Smooth muscle cell (in vitro differentiated cells): ENCODE measurements around the gene ZNF287. TPM values are rescaled to one million over a fixed set of nuclear protein-coding genes. Genes with fewer than 3 reads are reported as not detected.

Source experiments
- DNase-seq: peaks from one replicate; lab custom pipeline; 2025; ENCODE audit not compliant: unreplicated experiment; lab: John Stamatoyannopoulos, UW
- H2AFZ ChIP-seq: fragments of 200-600 bp; sonication (generic); 2 replicates; pipeline ENCODE4 v1.6.0; 2016; ENCODE audit warnings: antibody characterized with exemption, low read depth, mild to moderate bottlenecking
- H3F3A ChIP-seq: fragments of 200-600 bp; sonication (generic); 2 replicates; pipeline ENCODE4 v1.6.0; 2017; ENCODE audit warnings: antibody characterized with exemption, low read depth
- H3K27ac ChIP-seq: fragments of 200-600 bp; sonication (generic); 2 replicates; pipeline ENCODE4 v1.5.1; 2016; ENCODE audit warnings: low read depth, mild to moderate bottlenecking
- H3K27me3 ChIP-seq: fragments of 200-600 bp; sonication (generic); 2 replicates; pipeline ENCODE4 v1.6.1; 2016; ENCODE audit warnings: low read depth, mild to moderate bottlenecking
- H3K36me3 ChIP-seq: fragments of 200-600 bp; sonication (generic); 2 replicates; pipeline ENCODE4 v1.5.1; 2016; ENCODE audit warnings: low read depth
- H3K4me1 ChIP-seq: fragments of 200-600 bp; sonication (generic); 2 replicates; pipeline ENCODE4 v1.5.1; 2016; ENCODE audit warnings: low read depth
- H3K4me2 ChIP-seq: fragments of 200-600 bp; sonication (generic); 2 replicates; pipeline ENCODE4 v1.6.0; 2016; ENCODE audit warnings: mild to moderate bottlenecking
- H3K4me3 ChIP-seq: fragments of 200-600 bp; sonication (generic); 2 replicates; pipeline ENCODE4 v1.5.1; 2016; ENCODE audit warnings: mild to moderate bottlenecking
- H3K79me2 ChIP-seq: fragments of 200-600 bp; sonication (generic); 2 replicates; pipeline ENCODE4 v1.6.0; 2016; ENCODE audit warnings: low read depth, mild to moderate bottlenecking
- H3K9ac ChIP-seq: fragments of 200-600 bp; sonication (generic); 2 replicates; pipeline ENCODE4 v1.6.0; 2016; ENCODE audit warnings: low read depth
- H3K9me3 ChIP-seq: fragments of 200-600 bp; sonication (generic); replicated peaks from 2 replicates; pipeline ENCODE4 v1.5.1; 2016; ENCODE audit warnings: low read depth
- H4K20me1 ChIP-seq: fragments of 200-600 bp; sonication (generic); 2 replicates; pipeline ENCODE4 v1.6.0; 2016; ENCODE audit warnings: low read depth
- WGBS: methylation state at CpG from one replicate; pipeline ENCODE4 v1.1.7; 2016; ENCODE audit warnings: low lambda C conversion rate; 5-methylcytosine and 5-hydroxymethylcytosine counted together
- polyA plus RNA-seq: library from polyadenylated mRNA; unstranded; fragments of >200 nt; fragmentation: Nextera tagmentation; extraction: Ambion mirVana; gene quantifications from 2 replicates; pipeline ENCODE4 v1.2.1, GENCODE V29; 2016
- total RNA-seq: library from RNA; depleted of rRNA; stranded (reverse); fragments of >200 nt; gene quantifications from 2 replicates; pipeline ENCODE4 v1.2.3, GENCODE V29; 2014
- TF ChIP-seq, protein P1 (sequence below): fragments of 200-600 bp; sonication (generic); IDR thresholded peaks from 2 replicates; pipeline ENCODE4 v1.5.1; 2017; ENCODE audit warnings: borderline replicate concordance, mild to moderate bottlenecking, antibody characterized with exemption; ENCODE audit not compliant: insufficient read depth, poor library complexity, severe bottlenecking

The ZNF287 gene
- total RNA-seq (12.2 and 17.7 TPM in 2 replicates), polyA plus RNA-seq (24.6 and 25.8 TPM in 2 replicates)

DNA sequence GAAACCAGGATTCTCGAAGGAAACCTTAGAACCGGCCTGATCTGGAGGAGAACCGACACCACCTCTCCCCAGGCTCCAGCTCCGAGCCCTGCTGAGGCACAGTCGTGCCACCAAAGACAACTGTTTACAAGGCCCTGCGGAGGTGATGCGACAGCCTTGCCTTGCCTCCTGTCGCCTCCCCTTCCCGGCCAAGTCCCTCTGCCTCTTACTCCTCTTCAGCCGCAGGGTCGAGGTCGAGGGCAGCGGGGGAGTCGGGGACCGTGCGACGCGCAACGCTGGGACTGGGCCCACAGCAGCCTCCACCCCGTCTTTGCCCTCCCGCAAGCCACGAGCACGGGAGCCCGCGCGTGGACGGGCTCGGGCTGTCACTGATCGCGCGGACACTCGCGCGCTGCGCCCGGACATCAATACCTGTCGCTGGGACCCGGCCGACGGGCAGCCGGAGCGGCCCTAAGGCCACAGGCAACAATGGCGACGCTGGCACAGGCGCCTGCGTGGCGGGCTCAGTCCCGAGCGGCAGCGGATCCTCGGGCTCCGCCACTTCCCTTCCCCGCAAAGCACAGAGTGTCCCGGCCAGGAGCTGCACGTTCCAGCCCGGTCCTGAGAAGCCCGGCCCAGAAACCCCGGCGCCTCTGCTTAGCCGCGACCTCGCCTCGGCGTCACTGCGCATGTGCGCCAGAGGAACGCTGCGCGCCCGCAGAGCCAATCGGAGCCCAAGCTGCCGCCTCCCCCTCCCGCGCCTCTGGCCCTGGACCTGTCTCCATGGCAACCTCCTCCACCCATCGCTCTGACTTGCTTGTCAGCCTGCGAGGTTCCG lies at the start of gene ZNF287:
Gene ZNF287, minus strand, starts transcription at position 664 of the 817 bp plus-strand sequence. CDS start 1,473 bp downstream, outside the sequence.
- Histone ChIP-seq H3K79me2 (peaks cover 4% of the 10 kb centered on the region), H3K36me3 (peaks cover 11% of the 10 kb centered on the region), H3K4me2 (peak within 1 kb of the TSS; percentile 92), H3K4me1 (peaks cover 7% of the 10 kb centered on the region), H3K27me3 (no peaks in the 10 kb centered on the region), H3F3A (no peaks in the 10 kb centered on the region), H3K9me3 (no peaks in the 10 kb centered on the region), H2AFZ (peak within 1 kb of the TSS; percentile 93), H4K20me1 (no peaks in the 10 kb centered on the region), H3K27ac (no peak within 1 kb of the TSS), H3K9ac (peak within 1 kb of the TSS; percentile 48), H3K4me3 (peak within 1 kb of the TSS; percentile 69)
- 5% methylated on average over 71 of the region's 77 CpGs for WGBS
- TF ChIP-seq, protein P1, sequence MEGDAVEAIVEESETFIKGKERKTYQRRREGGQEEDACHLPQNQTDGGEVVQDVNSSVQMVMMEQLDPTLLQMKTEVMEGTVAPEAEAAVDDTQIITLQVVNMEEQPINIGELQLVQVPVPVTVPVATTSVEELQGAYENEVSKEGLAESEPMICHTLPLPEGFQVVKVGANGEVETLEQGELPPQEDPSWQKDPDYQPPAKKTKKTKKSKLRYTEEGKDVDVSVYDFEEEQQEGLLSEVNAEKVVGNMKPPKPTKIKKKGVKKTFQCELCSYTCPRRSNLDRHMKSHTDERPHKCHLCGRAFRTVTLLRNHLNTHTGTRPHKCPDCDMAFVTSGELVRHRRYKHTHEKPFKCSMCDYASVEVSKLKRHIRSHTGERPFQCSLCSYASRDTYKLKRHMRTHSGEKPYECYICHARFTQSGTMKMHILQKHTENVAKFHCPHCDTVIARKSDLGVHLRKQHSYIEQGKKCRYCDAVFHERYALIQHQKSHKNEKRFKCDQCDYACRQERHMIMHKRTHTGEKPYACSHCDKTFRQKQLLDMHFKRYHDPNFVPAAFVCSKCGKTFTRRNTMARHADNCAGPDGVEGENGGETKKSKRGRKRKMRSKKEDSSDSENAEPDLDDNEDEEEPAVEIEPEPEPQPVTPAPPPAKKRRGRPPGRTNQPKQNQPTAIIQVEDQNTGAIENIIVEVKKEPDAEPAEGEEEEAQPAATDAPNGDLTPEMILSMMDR: no peak
- peak; percentile 55 for DNase-seq

DNA sequence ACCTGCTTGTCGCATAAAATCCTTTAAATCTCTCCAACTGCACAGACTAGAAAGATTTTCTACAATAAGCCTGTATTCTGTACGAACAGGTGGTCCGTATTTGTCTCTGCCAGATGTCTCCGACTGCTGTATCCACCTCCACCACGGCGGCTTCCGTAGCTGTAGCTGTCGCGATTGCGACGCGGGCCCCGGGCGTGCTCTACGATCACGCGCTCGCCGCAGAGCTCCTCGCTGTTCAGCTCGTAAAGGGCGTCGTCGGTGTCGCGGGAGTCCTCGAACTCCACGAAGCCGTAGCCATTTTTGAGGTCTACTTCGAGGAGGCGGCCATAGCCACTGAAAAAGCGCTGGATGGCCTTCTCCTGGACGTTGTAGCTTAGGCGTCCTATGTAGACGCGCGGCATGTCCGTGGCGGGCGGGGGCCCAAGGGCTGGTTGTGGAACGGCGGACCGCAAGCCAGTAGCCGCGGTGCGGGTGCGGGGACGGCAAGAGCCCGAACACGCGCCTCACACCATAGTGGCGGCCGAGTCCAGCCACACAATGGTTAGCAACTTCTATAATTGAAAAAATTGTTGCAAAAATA lies 48.6 kb upstream of the ZNF287 start:
- Histone ChIP-seq H4K20me1 (no peaks in the 10 kb centered on the region), H3K9ac (no peak overlapping the region), H3F3A (no peaks in the 10 kb centered on the region), H3K27me3 (no peaks in the 10 kb centered on the region), H2AFZ (no peak overlapping the region), H3K9me3 (peaks cover 35% of the 10 kb centered on the region), H3K79me2 (no peaks in the 10 kb centered on the region), H3K36me3 (peaks cover 21% of the 10 kb centered on the region), H3K4me1 (no peaks in the 10 kb centered on the region), H3K27ac (no peak overlapping the region), H3K4me2 (no peak overlapping the region), H3K4me3 (no peak overlapping the region)
- no peak for DNase-seq
- 98% methylated on average over 52 of the region's 53 CpGs for WGBS
- TF ChIP-seq, protein P1: no peak

DNA sequence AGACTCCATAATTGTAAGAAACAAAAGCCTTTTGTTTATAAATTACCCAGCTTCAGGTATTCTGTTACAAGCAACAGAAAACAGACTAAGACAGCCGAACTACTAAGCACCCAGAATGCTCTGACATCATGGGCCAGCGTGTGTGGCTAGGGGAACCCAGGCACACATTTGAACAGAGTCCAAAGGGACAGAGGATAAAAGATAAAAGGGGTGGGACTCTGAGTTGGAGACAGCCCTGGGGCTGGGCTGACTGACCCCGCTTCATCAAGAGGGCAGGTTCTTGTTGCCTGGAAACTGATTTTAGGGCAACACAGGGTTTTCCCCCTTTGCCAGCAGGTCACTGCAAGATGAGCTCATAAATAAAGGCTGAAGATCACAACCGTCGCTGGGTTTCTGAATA lies 30.5 kb upstream of the ZNF287 start:
- no peaks in the 10 kb centered on the region for H3K36me3 ChIP-seq
- no peak for DNase-seq
- no peaks in the 10 kb centered on the region for H3K79me2 ChIP-seq
- no peak overlapping the region for H3K4me2 ChIP-seq
- H3K4me3 ChIP-seq: no peak overlapping the region
- 88% methylated on average over 5 of the region's 5 CpGs for WGBS
- no peak overlapping the region for H2AFZ ChIP-seq
- H3K27me3 ChIP-seq: no peaks in the 10 kb centered on the region
- no peaks in the 10 kb centered on the region for H3K4me1 ChIP-seq
- no peak overlapping the region for H3K27ac ChIP-seq
- TF ChIP-seq, protein P1: no peak
- no peaks in the 10 kb centered on the region for H3F3A ChIP-seq
- H3K9me3 ChIP-seq: no peaks in the 10 kb centered on the region
- H3K9ac ChIP-seq: no peak overlapping the region
- no peaks in the 10 kb centered on the region for H4K20me1 ChIP-seq
